ENCODE results near the gene CRTC3. TPM values are rescaled to one million over a fixed set of nuclear protein-coding genes. Genes with fewer than 3 reads are reported as not detected.

The CRTC3 gene
- total RNA-seq, 4 donors from 2014 or later, result 19.8 to 33.1 (median 25.9) TPM

DNA sequence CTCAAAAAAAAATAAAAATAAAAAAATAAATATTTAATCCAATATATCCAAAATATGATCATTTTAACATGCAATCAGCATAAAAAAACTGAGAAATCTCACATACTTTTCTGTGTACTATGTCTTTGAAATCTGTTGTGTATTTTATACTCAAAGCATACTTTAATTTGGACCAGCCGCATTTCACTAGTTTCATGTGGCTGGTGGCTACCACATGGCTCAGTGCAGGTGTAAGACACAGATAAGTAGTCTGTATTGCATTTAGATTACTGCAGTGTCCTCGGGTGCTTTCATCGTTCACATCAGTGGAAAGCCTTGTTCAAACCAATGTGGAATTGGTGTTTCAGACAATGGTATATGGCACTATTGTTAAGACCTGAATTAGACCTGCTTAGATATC is 11.0 kb downstream of the CRTC3 start:
- H3K9me3 ChIP-seq, result no peaks in the 10 kb centered on the region
- no peak for DNase-seq
- no peaks in the 10 kb centered on the region for H3K36me3 ChIP-seq
- no peaks in the 10 kb centered on the region for H3K27me3 ChIP-seq
- H3K4me3 ChIP-seq, result no peak overlapping the region
- H3K4me1 ChIP-seq, result no peaks in the 10 kb centered on the region
- TF ChIP-seq, protein P1, sequence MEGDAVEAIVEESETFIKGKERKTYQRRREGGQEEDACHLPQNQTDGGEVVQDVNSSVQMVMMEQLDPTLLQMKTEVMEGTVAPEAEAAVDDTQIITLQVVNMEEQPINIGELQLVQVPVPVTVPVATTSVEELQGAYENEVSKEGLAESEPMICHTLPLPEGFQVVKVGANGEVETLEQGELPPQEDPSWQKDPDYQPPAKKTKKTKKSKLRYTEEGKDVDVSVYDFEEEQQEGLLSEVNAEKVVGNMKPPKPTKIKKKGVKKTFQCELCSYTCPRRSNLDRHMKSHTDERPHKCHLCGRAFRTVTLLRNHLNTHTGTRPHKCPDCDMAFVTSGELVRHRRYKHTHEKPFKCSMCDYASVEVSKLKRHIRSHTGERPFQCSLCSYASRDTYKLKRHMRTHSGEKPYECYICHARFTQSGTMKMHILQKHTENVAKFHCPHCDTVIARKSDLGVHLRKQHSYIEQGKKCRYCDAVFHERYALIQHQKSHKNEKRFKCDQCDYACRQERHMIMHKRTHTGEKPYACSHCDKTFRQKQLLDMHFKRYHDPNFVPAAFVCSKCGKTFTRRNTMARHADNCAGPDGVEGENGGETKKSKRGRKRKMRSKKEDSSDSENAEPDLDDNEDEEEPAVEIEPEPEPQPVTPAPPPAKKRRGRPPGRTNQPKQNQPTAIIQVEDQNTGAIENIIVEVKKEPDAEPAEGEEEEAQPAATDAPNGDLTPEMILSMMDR (IDR thresholded peaks at IDR 0.05), result no peak
- TF ChIP-seq POLR2A (IDR thresholded peaks at IDR 0.05), result no peak
- H3K27ac ChIP-seq, result no peak overlapping the region

DNA sequence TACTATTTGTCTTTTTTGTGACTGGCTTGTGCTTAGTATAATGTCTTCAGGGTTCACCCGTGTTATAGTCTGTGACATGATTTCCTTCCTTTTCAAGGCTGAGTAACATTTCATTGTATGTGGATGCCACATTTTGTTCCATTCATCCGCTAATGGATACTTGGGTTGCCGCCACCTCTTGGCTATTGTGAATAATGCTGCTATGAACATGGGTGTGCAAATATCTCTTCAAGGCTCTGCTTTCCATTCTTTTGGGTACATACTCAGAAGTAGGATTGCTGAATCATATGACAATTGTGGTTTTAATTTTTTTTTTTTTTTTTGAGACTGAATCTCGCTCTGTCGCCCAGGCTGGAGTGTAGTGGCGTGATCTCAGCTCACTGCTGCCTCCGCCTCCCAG is 15.4 kb downstream of the CRTC3 start:
- Histone ChIP-seq H3K27me3 (no peaks in the 10 kb centered on the region), H3K4me1 (no peaks in the 10 kb centered on the region), H3K4me3 (no peak overlapping the region), H3K36me3 (no peaks in the 10 kb centered on the region), H3K27ac (no peak overlapping the region), H3K9me3 (no peaks in the 10 kb centered on the region)
- DNase-seq, result no peak
- TF ChIP-seq, protein P1 (IDR thresholded peaks at IDR 0.05), result no peak
- TF ChIP-seq POLR2A (IDR thresholded peaks at IDR 0.05), result no peak

DNA sequence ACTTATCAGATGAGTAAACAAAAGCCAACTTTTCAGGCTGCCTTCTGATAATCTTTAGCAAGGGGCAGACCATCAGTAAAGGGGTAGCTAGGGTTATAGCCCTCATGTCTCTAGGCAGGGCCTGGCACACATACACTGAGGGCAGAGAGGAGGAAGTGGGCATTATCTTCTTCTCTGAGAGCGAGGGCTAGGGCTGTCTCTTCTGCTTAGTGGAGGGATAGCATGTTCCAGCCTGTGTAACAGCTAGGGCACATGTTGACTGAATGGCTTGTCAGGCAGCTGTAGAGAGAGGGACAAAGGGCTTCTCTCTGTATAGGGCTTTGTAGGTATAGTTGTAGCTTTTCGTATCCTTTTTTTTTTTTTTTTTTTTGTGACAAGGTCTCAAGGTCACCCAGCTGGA is 17.8 kb downstream of the CRTC3 start:
- Histone ChIP-seq H3K4me3 (no peak overlapping the region), H3K36me3 (no peaks in the 10 kb centered on the region), H3K4me1 (no peaks in the 10 kb centered on the region), H3K27me3 (no peaks in the 10 kb centered on the region), H3K27ac (no peak overlapping the region), H3K9me3 (no peaks in the 10 kb centered on the region)
- TF ChIP-seq, protein P1 (IDR thresholded peaks at IDR 0.05), result no peak
- DNase-seq, result no peak

DNA sequence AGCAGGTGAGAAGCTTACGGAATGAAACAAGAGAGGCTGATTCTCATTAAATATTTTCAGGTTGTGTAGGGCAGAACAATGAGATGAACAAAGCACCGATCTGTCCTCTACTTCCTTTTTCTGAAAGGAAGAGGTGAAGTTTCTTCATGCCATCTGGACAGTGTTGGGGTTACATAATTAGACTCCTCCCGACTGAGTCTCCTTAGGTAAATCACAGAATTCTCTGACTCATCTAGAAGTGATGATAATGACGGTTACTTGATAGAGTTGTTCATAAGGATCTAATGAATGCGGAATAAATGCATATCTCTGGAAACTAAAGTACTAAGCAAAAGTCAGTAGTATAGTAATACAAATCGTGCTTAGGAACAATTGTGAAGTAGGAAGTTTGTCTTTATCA is 21.2 kb downstream of the CRTC3 start:
- Histone ChIP-seq H3K4me1 (no peaks in the 10 kb centered on the region), H3K27ac (peak overlapping the region in 1 of 4 donors; percentile 56), H3K36me3 (no peaks in the 10 kb centered on the region), H3K4me3 (no peak overlapping the region), H3K9me3 (no peaks in the 10 kb centered on the region), H3K27me3 (no peaks in the 10 kb centered on the region)
- no peak for DNase-seq
- no peak for TF ChIP-seq POLR2A (IDR thresholded peaks at IDR 0.05)
- TF ChIP-seq, protein P1 (IDR thresholded peaks at IDR 0.05), result no peak

DNA sequence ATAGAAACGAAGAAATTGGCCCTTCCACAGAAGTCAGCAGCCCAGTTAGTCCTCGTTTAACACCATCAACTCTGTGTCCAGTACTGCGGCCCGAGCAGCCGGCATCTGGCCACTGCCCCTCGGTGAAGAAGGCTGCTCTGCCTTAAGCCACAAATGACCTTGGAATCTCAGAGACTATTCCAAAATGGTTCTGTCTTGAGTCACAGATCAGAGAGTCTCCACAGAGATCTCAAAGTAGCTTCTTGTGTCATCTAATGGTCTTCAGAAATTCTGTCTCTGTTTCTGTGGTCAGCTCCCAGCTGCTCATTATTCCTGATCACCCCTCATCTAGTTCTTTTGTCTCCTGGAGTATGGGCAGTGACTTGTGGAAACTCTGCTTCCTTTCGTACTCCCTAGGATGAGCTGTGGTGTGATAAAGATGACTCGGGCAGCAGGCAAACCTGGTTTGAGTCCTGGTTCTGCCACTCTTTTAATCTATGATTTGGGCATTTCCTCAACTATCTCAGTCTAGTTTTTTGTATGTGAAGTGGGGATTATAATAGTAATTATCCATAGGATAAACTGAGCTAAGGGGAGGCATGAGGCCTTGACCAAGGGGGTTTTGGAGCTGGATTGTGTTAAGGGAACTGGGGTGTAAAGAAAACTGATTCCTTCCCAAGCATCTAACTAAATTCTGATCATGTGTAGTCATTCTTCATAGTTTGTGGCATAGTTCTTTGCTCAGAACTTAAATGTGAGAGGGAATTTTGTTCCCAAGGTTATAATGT is 22.6 kb downstream of the CRTC3 start:
- Histone ChIP-seq H3K9me3 (no peaks in the 10 kb centered on the region), H3K4me1 (peaks cover 0 to 13% (median under 1%) of the 10 kb centered on the region in 4 donors), H3K27me3 (no peaks in the 10 kb centered on the region), H3K36me3 (no peaks in the 10 kb centered on the region), H3K4me3 (no peak overlapping the region), H3K27ac (peak overlapping the region in 3 of 4 donors; percentile 38 to 72 (median 44))
- DNase-seq, result no peak
- TF ChIP-seq, protein P1 (IDR thresholded peaks at IDR 0.05), result no peak
- no peak for TF ChIP-seq POLR2A (IDR thresholded peaks at IDR 0.05)

Data from Peyer's patch (tissue), 4 donors.